ENCODE measurements around the gene SPAG4.
A peak's percentile ranks its signal among the peaks of the same experiment; 100 is the strongest.

Gene SPAG4

GRCh38 chr20:35599776-35600120, 15.9 kb upstream of the SPAG4 start:
- no peak overlapping the region for H3K4me3 ChIP-seq (ENCODE audit: low read length)
- TF ChIP-seq CTCF (conservative IDR thresholded peaks at IDR 0.05; ENCODE audit: low read length), result no peak
- DNase-seq (ENCODE audit: low read depth), result no peak

GRCh38 chr20:35600176-35600992, 15.2 kb upstream of the SPAG4 start:
- TF ChIP-seq CTCF (conservative IDR thresholded peaks at IDR 0.05; ENCODE audit: low read length), result no peak
- H3K4me3 ChIP-seq (ENCODE audit: low read length), result no peak overlapping the region; the same call in 1 of the 2 replicates
- no peak for DNase-seq (ENCODE audit: low read depth)

- peak overlapping the region; percentile 41 for H3K4me3 ChIP-seq (ENCODE audit: low read length)
- peak; percentile 28; the same call in 1 of the 2 replicates for TF ChIP-seq CTCF (conservative IDR thresholded peaks at IDR 0.05; ENCODE audit: low read length)
- DNase-seq (ENCODE audit: low read depth), result peak; percentile 59
Observed at GRCh38 chr20:35600993-35601973, 14.3 kb upstream of the SPAG4 start.

- DNase-seq (ENCODE audit: low read depth), result no peak
- TF ChIP-seq CTCF (conservative IDR thresholded peaks at IDR 0.05; ENCODE audit: low read length), result no peak
- no peak overlapping the region; the same call in 1 of the 2 replicates for H3K4me3 ChIP-seq (ENCODE audit: low read length)
Observed at GRCh38 chr20:35601990-35602389, 13.6 kb upstream of the SPAG4 start.

GRCh38 chr20:35602851-35603495, 12.7 kb upstream of the SPAG4 start:
- no peak for TF ChIP-seq CTCF (conservative IDR thresholded peaks at IDR 0.05; ENCODE audit: low read length)
- no peak for DNase-seq (ENCODE audit: low read depth)
- H3K4me3 ChIP-seq (ENCODE audit: low read length), result no peak overlapping the region

- no peak for TF ChIP-seq CTCF (conservative IDR thresholded peaks at IDR 0.05; ENCODE audit: low read length)
- no peak overlapping the region for H3K4me3 ChIP-seq (ENCODE audit: low read length)
- no peak for DNase-seq (ENCODE audit: low read depth)
Observed at GRCh38 chr20:35603695-35604448, 11.8 kb upstream of the SPAG4 start.
